GM21723 (cell line): ENCODE measurements around the gene GABRB2.
"Not testable (repeated sequence)": the region's sequence is repeated elsewhere in the genome, so short reads cannot be mapped to it uniquely, and the experiment has no call there.

Experiments
- ATAC-seq: cut with Tn5 transposase; IDR thresholded peaks from one replicate; pipeline ENCODE4 v1.9.1; 2021; ENCODE audit warnings: mild to moderate bottlenecking, moderate library complexity; ENCODE audit not compliant: unreplicated experiment

GABRB2 gene

GRCh38 chr5:161256957-161257356 lies 289.6 kb downstream of the GABRB2 start:
- ATAC-seq = no peak

- not testable (repeated sequence) for ATAC-seq
Observed at GRCh38 chr5:161252955-161253354, 293.6 kb downstream of the GABRB2 start.

GRCh38 chr5:161246749-161247148 lies 299.8 kb downstream of the GABRB2 start:
- no peak for ATAC-seq

- ATAC-seq = not testable (repeated sequence)
Observed at GRCh38 chr5:161245846-161246245, 300.7 kb downstream of the GABRB2 start.
